GM19438 (cell line): ENCODE results near the gene NOTCH2.
"Not testable (repeated sequence)": the region's sequence is repeated elsewhere in the genome, so short reads cannot be mapped to it uniquely, and the experiment has no call there.

Source experiments
- ATAC-seq: cut with Tn5 transposase; IDR thresholded peaks from one replicate; pipeline ENCODE4 v1.9.1; 2021; ENCODE audit warnings: low read depth; ENCODE audit not compliant: unreplicated experiment

NOTCH2 gene

DNA sequence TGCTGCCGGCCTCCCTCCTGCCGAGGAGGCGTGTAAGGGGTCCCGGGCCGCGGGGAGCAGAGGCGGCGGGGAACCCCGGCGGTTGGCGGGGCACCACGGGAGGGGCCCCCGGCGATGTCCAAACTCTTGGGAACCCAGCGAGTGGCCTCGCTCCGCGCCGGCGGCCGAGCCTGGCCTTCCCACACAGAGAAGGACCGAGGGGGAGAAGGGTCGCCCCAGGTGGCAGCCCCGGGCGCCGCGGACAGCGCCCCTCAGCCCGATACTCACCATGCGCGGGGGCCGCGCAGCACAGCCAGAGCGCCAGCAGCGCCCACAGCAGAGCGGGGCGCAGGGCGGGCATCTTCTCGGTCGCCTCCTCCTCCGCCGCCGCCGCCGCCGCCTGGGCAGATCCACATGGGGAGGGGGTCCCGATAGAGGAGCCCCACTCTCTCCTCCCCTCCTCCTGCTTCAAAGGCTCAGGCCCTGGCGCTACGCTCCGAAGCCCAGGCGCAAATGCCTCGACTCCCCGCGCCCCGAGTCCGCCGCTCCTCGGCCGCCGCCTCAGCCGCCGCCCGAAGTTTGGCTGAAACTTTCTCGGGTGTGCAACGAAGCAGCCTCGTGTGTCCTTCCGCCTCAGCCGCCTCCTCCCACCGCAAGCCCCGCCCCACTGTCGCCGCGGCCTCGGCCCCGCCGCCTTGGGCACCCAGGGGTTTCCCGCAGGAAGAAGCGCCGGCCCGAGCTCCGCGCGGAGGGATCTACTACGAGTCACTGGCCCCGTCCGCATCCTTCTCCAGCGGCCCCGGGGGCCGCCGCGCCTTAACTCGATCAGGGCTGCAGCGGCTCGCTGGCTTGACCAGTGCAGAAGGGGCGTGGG lies at the start of gene NOTCH2:
Gene NOTCH2 (minus strand): TSS at position 596 of the 853 bp plus-strand sequence. CDS start 256 bp downstream, at position 340.
- ATAC-seq, result not testable (repeated sequence)

GRCh38 chr1:120117371-120118177 lies 48.1 kb upstream of the NOTCH2 start:
- not testable (repeated sequence) for ATAC-seq

DNA sequence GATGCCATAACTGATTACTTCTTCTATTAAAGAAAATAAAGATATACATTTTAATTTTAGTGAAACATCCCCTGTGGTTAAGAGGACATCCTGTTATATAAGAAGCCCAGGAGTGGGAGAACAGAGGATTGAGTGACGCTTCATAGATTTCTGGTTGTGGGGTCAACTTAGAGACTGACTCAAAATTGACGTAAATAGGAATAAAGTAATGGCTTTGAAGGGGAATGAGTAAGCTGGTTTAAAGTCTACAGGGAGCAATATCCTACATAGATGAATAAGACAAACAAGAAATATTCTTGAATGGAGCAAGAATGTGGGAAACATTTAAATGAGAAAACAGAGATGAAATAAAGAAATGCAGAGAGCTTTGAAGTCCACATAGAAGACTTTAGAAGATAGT lies 46.6 kb upstream of the NOTCH2 start:
- ATAC-seq, result not testable (repeated sequence)

- not testable (repeated sequence) for ATAC-seq
These were observed 43.7 kb upstream of the NOTCH2 start for GRCh38 chr1:120113134-120113533.

DNA sequence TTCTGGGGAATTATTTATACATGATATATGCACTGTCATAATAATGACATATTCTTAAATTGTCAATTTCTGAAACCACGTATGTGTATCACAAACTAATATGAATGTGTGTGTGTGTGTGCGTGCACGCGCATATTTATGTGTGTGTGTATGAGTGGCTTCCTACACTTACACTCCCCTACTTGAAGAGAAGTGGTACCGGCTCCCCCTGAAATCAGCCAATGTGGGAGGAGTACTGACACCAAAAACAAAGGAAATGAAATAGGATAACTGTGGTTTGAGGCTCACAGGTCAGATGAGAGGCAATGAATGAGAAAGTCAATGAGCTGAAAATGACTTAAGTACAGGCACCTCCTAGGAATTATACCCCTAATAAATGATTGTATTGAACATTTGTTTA lies 42.8 kb upstream of the NOTCH2 start:
- ATAC-seq, result not testable (repeated sequence)

DNA sequence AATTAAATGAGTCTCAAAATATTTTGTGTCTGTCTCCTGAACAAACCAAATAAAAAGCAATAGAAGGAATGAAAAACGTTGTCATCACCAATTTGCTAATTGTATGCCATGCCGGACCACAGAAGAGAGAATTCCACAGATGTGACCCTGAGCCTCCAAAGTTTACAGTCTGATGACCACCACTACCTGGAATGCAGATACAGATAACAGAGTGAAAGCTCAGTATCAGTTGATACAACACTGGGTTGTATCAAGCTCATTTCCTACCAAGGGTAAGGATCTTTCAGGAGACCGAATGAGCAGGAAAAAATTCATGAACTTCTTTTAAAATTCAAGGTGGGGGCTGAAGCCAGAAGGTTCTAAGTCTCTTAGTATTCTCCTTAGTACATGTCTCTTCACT lies 42.3 kb upstream of the NOTCH2 start:
- ATAC-seq, result not testable (repeated sequence)

- not testable (repeated sequence) for ATAC-seq
These were observed 41.5 kb upstream of the NOTCH2 start for GRCh38 chr1:120111008-120111407.

DNA sequence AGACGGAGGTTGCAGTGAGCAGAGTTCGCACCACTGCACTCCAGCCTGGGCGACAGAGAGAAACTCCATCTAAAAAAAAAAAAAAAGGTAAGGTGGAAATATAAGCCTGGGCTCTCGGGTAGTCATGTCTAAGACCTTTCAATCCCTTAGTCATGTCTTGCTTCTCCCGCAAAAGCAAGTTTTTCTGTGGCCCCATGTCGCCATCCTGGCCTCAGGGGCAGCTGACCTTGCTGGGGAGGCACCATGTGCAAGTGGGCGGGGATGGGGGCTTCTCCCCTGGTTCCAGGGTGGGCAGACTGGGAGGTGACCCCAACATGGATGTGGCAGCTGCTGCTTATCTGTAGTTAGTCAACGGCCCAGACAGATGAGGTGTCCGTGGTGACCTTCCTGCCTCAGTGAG lies 40.2 kb upstream of the NOTCH2 start:
- ATAC-seq, result not testable (repeated sequence)

- ATAC-seq, result not testable (repeated sequence)
These were observed 39.7 kb upstream of the NOTCH2 start for GRCh38 chr1:120109180-120109579.

DNA sequence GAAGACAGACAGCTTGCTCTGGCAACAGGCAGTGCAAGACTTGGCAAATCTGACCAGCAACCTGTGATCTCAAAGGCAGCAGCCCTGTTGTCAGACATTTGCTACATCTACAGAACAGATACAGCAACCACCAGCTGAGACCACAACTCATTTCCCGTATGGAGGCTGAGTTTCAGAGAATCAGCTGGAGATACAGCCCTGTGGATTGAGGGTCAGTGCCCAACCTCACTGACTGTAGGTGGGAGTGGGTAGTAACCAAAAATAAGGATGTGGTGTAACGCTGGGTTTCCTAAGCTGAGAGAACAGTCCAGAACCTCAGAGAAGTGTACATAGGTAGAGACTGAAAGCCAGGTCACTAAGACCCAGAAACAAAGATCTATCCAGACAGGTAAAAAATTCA lies 35.8 kb upstream of the NOTCH2 start:
- ATAC-seq, result not testable (repeated sequence)

GRCh38 chr1:120103768-120104167 lies 34.3 kb upstream of the NOTCH2 start:
- not testable (repeated sequence) for ATAC-seq

DNA sequence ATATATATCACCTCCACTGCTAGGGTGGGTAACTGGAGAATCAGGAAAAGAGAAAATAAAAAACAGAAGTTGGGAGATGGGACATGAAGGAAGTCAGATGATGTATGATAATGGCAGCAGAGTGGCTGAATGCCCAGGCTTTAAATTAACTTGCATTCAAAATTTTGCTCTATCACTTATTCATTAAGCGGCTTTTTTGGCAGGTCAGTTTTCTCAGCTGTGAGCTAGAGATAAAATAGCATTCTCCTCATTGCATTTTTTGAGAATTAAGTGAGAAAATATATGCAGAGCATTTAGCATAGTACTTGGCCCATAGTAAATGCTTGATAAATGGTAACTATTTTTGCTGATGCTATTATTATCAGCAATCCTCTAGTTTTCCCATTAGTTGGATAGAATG lies 32.1 kb upstream of the NOTCH2 start:
- not testable (repeated sequence) for ATAC-seq

DNA sequence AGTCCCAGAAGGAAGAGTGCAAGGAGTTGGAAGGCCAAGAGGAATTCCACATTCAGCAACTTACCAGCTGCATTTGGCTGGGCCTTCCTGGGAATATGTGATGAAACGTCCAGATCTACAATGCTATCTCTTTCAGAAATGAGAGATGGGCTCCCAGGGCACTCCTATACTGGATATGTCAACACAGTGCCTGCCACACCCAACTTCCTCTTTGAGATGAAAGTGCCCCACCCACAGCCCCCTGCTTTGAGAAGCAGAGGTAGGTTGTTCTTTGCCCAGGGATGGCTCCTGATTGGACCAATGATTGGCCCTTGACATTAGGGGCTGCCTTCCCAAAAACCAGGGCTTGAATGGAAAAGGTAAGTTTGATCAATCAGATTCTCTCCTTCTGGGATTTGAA lies 31.1 kb upstream of the NOTCH2 start:
- ATAC-seq, result not testable (repeated sequence)

DNA sequence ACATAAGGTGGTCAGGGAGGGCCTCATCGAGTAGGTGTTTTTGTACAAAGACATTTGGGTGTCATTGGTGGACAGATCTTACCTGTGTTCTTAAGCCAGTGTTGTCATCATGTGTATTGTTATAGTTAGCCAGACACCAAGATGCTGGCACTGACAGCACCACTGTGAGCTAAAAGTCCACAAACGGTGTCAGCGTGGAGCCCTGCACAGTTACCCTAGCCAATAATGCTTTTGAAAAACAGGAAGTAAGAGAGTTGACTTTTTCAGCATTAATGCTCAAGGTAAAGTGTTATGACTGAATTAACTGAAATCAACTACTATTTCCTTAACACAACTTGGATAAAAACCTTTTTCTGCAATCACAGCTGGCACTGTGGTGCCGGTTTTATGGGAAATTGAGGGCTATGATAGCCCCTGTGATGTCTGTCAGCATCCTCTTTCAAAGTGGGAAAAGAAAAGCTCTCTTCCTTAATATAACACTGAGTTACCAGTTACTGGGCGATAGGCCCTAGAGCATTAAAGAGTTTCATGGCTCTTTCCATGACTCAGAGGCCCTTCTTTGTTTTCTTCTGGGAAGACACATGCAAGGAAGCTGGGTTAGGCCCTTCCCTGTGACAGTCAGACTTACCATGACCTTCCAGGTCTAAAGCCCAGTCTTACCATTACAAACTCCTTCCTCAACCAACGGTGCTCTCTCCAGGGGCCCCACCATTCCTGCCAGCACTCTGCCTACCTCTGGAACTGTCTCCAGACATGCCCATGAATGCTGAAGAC lies 29.7 kb upstream of the NOTCH2 start:
- not testable (repeated sequence) for ATAC-seq

DNA sequence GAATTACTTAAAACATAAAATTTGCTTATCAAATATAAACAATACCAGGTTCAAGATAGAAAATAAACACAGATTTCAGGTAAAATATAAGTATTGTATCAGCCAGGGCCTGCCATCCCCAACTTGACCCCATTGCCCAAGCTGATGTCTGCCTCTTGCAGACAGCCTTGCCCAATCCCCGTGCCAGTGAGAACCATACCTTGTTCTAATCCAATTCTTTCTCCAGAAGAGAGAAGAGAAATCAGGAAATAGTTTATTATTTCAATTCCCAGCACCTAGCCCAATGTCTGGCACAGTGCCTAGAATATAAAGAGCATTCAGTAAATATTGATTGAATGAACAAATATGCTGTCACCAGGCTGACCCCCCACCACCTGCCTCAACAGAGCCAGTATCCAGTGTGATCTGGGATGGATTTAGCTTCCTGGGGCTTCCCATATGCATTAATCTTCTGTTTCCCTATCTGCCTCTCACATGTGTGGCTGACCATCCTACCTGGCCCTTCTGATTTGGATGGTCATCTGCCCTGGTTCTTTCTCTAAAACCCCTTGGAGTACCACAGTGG lies 27.6 kb upstream of the NOTCH2 start:
- ATAC-seq, result not testable (repeated sequence)

- ATAC-seq, result not testable (repeated sequence)
These were observed 24.2 kb upstream of the NOTCH2 start for GRCh38 chr1:120093548-120094181.

- ATAC-seq, result not testable (repeated sequence)
These were observed 23.1 kb upstream of the NOTCH2 start for GRCh38 chr1:120092232-120093218.

GRCh38 chr1:120090830-120091229 lies 21.4 kb upstream of the NOTCH2 start:
- ATAC-seq, result not testable (repeated sequence)

GRCh38 chr1:120087959-120088358 lies 18.5 kb upstream of the NOTCH2 start:
- not testable (repeated sequence) for ATAC-seq
